Prostate gland (tissue), 2 donors: ENCODE data around the gene CCDC92. TPM values are rescaled to one million over a fixed set of nuclear protein-coding genes. Genes with fewer than 3 reads are reported as not detected.
"Not testable (repeated sequence)": the region's sequence is repeated elsewhere in the genome, so short reads cannot be mapped to it uniquely, and the experiment has no call there.

Experiments
- DNase-seq: peaks from one replicate; pipeline ENCODE4 v3.0.0-alpha.2; 2019; ENCODE audit warnings: low spot score
- H3K27ac ChIP-seq, 2 donors: fragments of 200-600 bp; sonication (generic); 2 replicates each; pipeline ENCODE4 v1.5.1; 2017 to 2019
- H3K27me3 ChIP-seq: fragments of 200-600 bp; sonication (generic); replicated peaks from 2 replicates; pipeline ENCODE4 v1.5.1; 2019; ENCODE audit not compliant: insufficient read depth
- H3K36me3 ChIP-seq, 2 donors: fragments of 200-600 bp; sonication (generic); 1 replicate in 1 of 2; 2 replicates in 1 of 2; pipeline versions ENCODE4 v1.5.1 to v1.8.1; 2017 to 2019
- H3K4me1 ChIP-seq: fragments of 200-600 bp; sonication (generic); replicated peaks from 2 replicates; pipeline ENCODE4 v1.5.1; 2019
- H3K4me3 ChIP-seq, 2 donors: fragments of 200-600 bp; sonication (generic); 2 replicates each; pipeline ENCODE4 v1.5.1; 2017 to 2019
- H3K9me3 ChIP-seq: fragments of 200-600 bp; sonication (generic); 2 replicates; pipeline ENCODE4 v1.5.1; 2017
- CTCF ChIP-seq, 4 experiments: fragments of 200-600 bp in 2 of 4; fragments of 450-650 bp in 2 of 4; sonication (generic) in 2 of 4; IDR thresholded peaks; 1 replicate in 3 of 4; 2 replicates in 1 of 4; pipeline ENCODE4 v1.5.1; 2016 to 2019; ENCODE audit warnings: antibody characterized with exemption in 4 of 4, mild to moderate bottlenecking in 2 of 4, moderate library complexity in 2 of 4
- POLR2A ChIP-seq: fragments of 450-650 bp; IDR thresholded peaks from one replicate; pipeline ENCODE4 v1.6.1; 2016; ENCODE audit warnings: antibody characterized with exemption, mild to moderate bottlenecking
- POLR2AphosphoS5 ChIP-seq: sonication (generic); formaldehyde crosslinking; IDR thresholded peaks from one replicate; pipeline ENCODE4 v1.6.1; 2017; ENCODE audit warnings: antibody characterized with exemption
- WGBS: methylation state at CpG from one replicate; pipeline ENCODE4 v1.1.5; 2018; 5-methylcytosine and 5-hydroxymethylcytosine counted together
- intact Hi-C: fragments of 100-400 bp; cut with DNase I; formaldehyde crosslinking; loops from one replicate; pipeline ENCODE4 v1.14.2; 2022
- total RNA-seq, 2 donors: library from RNA; depleted of rRNA; stranded (reverse); fragments of >200 nt; gene quantifications; one replicate each; pipeline ENCODE4 v1.1.0, GENCODE V29; 2016

Gene CCDC92
- total RNA-seq, 2 donors from 2014 or later: 22.4 to 42.9 TPM

GRCh38 chr12:123912415-123913380 is 59.9 kb downstream of the CCDC92 start:
- Histone ChIP-seq H3K27me3 (no peaks in the 10 kb centered on the region), H3K4me1 (no peaks in the 10 kb centered on the region), H3K9me3 (no peaks in the 10 kb centered on the region), H3K36me3 (no peaks in the 10 kb centered on the region), H3K4me3 (no peak overlapping the region), H3K27ac (no peak overlapping the region)
- intact Hi-C loops: no loop called here
- 64% methylated on average over 24 of the region's 25 CpGs for WGBS
- no peak for DNase-seq
- no peak for TF ChIP-seq POLR2A
- no peak for TF ChIP-seq CTCF (IDR thresholded peaks at IDR 0.05)
- no peak for TF ChIP-seq POLR2AphosphoS5

GRCh38 chr12:123911672-123912409 is 60.8 kb downstream of the CCDC92 start:
- H3K4me1 ChIP-seq, H3K27ac ChIP-seq, H3K27me3 ChIP-seq, H3K36me3 ChIP-seq, H3K4me3 ChIP-seq, DNase-seq, H3K9me3 ChIP-seq, intact Hi-C loops: not testable (repeated sequence)
- WGBS: 67% methylated on average over 1 of the region's 9 CpGs

- H3K4me3 ChIP-seq: no peak overlapping the region
- intact Hi-C loops: no loop called here
- no peak overlapping the region for H3K27ac ChIP-seq
- 62% methylated on average over 5 of the region's 5 CpGs for WGBS
- H3K36me3 ChIP-seq: no peaks in the 10 kb centered on the region
- H3K9me3 ChIP-seq: no peaks in the 10 kb centered on the region
- H3K27me3 ChIP-seq: no peaks in the 10 kb centered on the region
- DNase-seq: no peak
- H3K4me1 ChIP-seq: no peaks in the 10 kb centered on the region
- no peak for TF ChIP-seq POLR2AphosphoS5
- no peak for TF ChIP-seq CTCF (IDR thresholded peaks at IDR 0.05)
- no peak for TF ChIP-seq POLR2A
These were observed 61.9 kb downstream of the CCDC92 start for GRCh38 chr12:123910761-123911193.

- WGBS: 93% methylated on average over 8 of the region's 8 CpGs
- Histone ChIP-seq H3K27me3 (no peaks in the 10 kb centered on the region), H3K4me1 (no peaks in the 10 kb centered on the region), H3K4me3 (no peak overlapping the region), H3K9me3 (no peaks in the 10 kb centered on the region), H3K36me3 (no peaks in the 10 kb centered on the region), H3K27ac (no peak overlapping the region)
- intact Hi-C loops: no loop called here
- no peak for DNase-seq
- TF ChIP-seq POLR2A (no peak), POLR2AphosphoS5 (no peak), CTCF (IDR thresholded peaks at IDR 0.05) (no peak)
These were observed 62.6 kb downstream of the CCDC92 start for GRCh38 chr12:123910057-123910456.

- intact Hi-C loops: loop anchor here (5.0 kb wide), 1 partner anchor 73 kb away; no protein-coding TSS in a partner anchor
These were observed 63.5 kb downstream of the CCDC92 start for GRCh38 chr12:123908884-123909725.

More at GRCh38 chr12:123908884-123909725, 63.5 kb downstream of the CCDC92 start:
- DNase-seq: no peak
- Histone ChIP-seq H3K4me3 (no peak overlapping the region), H3K36me3 (no peaks in the 10 kb centered on the region), H3K27ac (no peak overlapping the region), H3K27me3 (no peaks in the 10 kb centered on the region), H3K4me1 (no peaks in the 10 kb centered on the region), H3K9me3 (no peaks in the 10 kb centered on the region)
- no peak for TF ChIP-seq POLR2A
- no peak for TF ChIP-seq POLR2AphosphoS5
- TF ChIP-seq CTCF (IDR thresholded peaks at IDR 0.05): no peak
- WGBS: 67% methylated on average over 37 of the region's 37 CpGs
